HG03469 (cell line): Measurements from ENCODE around the gene MAPK12.

Experiments
- ATAC-seq: cut with Tn5 transposase; IDR thresholded peaks from one replicate; pipeline ENCODE4 v1.9.1; 2021; ENCODE audit warnings: mild to moderate bottlenecking, moderate library complexity, moderate number of reproducible peaks; ENCODE audit not compliant: unreplicated experiment

Gene MAPK12

DNA sequence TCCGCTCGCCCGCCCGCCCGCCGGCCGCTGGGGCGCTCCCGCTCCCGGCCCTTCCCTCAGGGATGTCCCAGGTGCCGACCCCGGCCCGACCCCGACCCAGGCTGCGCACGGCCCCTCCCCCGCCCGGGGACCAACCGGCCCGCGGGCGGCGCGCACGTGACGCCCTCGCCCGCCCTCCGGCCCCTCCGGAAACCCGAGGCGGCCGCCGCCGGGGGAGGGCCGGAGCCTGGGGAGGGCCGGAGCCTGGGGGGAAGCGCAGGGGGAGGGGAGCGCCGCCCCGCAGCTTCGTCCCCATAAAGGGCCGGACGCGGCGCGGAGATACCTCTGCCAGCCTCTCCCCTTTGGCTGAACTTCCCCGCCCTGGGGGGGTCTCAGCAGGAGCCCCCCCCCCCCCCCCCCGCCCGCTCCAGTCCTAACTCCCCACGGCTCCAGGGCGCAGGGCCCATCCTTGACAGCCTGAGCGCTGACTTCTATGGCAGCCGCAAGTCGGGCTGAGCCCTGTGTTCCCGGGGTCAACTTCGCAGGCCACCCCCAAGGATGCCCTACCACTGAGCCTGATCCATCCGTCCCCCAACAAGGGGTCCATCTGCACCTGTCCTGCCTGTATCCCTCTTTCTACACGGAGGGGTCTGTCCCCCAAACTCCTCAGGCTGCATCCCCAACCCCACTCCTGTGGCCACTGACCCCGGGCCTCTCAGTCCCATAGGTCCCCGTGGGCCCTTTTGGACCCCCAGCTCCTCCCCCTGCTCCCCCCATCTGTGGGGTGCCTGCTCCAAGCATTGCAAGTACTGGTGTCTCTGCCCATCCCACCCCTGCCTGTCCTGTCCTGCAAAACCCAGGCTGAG, at the start of gene MAPK12:
Gene MAPK12, minus strand, starts transcription at position 69 of the 845 bp plus-strand sequence. CDS start 174 bp downstream, outside the sequence.
- ATAC-seq: no peak

- no peak for ATAC-seq
Observed at GRCh38 chr22:50310949-50311444, 49.5 kb upstream of the MAPK12 start.

DNA sequence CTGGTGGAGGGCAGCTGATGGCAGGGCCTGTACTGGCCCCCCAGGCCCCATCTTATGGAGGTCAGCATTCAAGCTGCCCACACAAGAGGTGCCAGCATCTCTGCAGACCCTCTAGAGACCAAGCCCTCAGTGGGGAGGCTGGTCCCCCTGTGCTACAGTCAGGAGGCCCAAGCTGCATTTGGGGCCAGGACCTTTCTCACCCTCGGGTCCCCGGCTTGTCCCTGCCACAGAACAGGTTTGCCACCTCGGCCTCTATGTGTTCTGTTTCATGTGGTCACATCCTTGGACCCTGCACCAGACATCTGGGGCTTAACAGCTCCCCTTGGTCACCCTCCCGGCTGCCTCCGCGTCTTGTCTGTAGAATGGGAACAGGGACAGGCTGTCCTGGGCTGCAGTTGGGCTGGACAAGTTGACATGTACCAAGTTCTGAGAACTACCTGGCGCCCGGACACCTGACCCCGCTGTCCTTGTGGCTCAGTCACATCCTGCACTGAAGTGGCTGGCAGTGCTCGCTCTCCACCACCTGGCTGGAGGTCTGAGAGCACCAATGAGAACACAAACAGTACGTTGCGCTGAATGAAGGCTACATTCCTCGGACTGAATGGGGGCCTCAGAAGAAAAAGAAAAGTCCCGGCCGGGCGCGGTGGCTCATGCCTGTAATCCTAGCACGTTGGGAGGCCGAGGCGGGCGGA, 48.7 kb upstream of the MAPK12 start:
- no peak for ATAC-seq

DNA sequence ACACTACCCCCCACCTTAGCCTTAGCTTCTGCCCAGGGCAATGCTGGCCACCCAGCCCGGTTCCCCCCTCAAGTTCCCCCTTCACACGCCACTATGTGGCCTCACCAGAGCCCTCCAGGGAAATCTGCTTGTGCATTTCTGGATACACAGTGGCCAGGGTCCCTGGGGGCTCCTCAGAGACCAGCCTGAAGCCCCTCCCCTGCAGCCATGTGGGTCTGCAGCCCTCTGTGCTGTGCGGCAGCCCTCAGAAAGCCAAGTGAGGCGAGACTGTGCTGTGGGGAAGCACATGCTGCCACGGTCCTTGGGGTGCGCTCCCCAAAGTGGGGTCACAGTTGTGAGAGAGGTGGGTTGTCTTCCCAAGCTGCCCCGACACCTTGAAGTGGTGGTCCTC, 48.1 kb upstream of the MAPK12 start:
- no peak for ATAC-seq

GRCh38 chr22:50308986-50309600, 47.6 kb upstream of the MAPK12 start:
- ATAC-seq: no peak

GRCh38 chr22:50308597-50308935, 47.1 kb upstream of the MAPK12 start:
- no peak for ATAC-seq

- no peak for ATAC-seq
Observed at GRCh38 chr22:50307890-50308596, 46.6 kb upstream of the MAPK12 start.

DNA sequence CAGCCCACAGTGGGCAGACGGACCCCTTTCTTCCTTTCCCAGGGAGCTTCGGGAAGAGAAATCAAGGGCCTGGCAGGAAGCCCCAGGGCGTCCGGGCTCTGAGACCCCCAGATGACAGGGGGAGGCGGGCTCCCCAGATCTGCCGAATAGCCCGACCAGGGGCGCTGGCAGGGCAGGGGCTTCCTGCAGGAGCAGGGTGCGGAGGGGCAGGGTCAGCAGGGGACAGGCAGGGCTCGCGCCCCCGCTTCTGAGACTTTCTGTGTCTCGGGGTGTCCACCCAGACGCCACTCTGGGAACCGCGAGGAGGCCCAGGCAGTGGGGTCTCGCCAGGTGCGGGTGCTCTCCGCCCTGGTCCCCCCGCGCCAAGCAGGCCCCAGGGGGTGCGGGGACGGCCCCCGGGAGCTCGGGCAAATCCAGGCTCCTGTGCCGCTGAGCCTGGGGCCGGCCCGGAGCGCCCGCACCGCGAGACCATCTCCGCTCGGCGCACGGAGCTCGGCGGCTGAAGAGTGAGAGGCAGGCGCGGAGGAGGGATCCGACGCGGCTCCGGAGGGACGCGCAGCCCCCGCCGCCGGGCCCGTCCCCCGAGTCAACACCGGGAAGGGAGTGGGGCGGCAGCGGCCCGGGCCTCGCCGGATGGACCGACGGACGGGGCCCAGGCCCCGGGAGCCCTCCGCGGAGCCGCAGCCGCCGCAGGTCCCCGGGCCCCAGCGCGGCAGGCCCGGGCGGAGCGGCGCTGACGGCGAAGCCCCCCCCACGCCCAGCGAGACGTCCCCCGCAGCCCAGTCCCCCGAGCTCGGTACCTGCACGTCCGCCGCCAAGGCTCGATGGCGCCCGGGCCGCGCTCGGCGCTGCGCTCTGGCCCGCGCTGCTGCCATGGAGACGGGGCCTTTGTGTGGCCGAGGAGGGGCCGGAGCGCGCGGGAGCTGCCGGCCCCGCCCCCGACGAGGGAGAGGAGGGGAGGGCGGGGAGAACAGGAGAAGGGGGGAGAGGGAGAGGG, 45.6 kb upstream of the MAPK12 start, which contains the start of gene PLXNB2:
Gene PLXNB2, minus strand, starts transcription at position 894 of the 997 bp plus-strand sequence. CDS start 17,062 bp downstream, outside the sequence.
- no peak for ATAC-seq

GRCh38 chr22:50305923-50306566, 44.6 kb upstream of the MAPK12 start:
- no peak for ATAC-seq

GRCh38 chr22:50305393-50305922, 44.0 kb upstream of the MAPK12 start:
- no peak for ATAC-seq

GRCh38 chr22:50304528-50305392, 43.3 kb upstream of the MAPK12 start:
- ATAC-seq: no peak

DNA sequence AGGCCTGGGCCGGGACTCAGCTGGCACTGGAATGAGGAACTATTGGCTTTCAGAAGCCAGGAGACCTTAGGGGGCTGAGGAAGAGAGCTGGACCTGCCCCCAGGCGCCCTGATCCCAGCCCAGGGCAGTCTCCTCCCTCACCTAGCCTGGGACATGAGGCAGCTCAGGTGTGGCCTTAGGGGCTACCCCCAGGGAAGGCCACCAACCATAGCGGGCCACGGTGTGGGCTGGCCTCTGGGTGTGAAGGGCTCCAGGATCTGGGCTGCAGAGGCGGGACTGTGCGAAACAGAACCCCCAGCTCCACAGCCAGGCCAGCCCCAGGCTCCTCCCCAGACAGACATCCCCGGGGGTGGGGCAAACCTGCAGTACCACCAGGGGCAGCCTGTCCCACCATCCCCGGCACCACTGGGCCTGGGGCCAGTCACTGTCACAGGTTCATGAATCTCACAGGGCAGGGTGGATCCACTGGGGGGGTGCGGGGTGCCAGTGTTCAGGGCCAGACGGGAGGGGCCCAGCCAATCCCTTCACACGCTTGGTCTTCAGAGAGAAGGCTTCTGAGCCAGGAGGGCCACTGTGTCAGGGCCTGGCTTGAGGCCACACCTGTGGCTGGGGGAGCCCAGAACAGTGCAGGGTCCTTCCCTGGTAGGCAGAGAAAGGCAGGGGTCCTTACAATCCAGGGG, 42.5 kb upstream of the MAPK12 start:
- no peak for ATAC-seq

DNA sequence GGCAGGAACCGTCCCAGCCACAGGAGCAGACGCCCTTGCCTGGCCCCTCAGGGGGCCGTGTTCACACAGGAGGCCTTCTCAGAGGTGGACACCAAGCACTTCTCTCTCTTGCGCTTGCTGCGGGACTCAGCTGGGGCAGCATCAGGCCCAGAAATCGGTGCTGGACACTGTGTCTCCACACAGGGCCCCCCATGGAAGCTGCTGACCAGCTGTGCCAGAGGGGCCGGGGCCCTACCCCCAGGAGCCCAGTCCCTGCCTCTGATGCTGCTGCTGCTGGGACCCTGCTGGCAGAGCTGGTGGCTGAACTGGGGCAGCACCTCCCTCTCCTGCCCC, 42.0 kb upstream of the MAPK12 start:
- ATAC-seq: no peak

DNA sequence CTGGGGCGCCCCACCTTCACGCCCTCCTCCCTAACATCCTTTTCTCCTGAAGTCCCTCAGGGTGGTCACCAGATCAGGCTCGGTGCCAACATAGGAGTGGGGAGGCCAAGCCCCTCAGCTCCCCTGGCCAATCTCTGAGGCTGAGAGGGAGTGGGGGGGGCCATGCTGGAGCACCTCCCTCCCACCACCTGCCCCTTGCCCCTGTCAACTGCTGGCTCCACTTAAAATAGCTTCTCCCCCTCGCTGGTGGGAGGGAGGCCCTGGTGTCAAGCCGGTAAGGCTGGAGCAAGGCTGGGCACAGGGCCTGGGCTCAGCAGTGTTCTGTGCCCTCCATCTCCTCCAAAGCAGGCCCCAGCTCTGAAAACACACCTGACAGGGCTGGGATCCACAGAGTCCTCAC, 41.1 kb upstream of the MAPK12 start:
- ATAC-seq: no peak

DNA sequence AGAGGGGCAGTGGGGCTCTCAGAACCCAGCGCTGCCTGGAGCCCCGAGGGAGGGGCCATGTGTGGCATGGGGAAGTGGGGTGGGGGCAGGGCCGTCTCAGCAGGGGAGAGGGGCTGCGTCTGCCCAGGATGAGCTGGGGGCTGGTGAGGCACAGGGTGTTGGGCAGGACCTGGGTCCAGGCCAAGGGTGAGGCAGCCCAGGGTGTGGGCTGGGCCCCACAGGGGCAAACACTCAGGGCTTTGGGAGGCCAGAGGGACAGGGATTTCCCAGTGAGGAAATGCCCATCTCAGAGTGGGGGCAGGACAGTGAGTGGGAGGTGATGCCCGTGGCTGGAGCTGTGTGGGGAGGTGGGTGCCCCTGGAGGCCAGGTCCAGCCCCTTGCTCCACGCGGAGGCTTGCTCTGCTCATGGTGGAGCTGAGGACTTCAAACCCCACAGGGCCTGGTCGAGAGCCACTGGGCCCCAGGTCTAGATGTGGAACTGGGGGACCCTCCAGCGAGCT, 40.6 kb upstream of the MAPK12 start:
- no peak for ATAC-seq

DNA sequence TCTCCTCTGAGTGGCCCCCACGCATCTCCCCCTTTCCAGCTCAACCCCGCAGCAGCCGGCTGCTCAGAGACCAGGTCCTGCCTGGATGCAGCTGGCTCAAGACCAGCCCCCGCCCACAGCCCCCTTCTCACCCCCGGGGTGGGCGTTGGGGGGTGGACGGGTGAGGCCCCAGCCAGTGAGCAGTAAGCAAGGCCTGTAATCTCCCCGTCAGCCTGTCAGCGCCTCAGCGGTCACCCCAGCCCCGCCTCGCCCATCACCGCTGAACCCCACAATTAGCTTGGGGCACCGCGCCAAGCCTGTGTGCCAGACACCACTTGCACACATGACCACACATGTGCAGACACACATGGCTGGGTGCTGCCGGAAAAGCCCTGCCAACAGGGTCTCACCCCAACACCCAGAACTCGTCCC, 40.1 kb upstream of the MAPK12 start:
- no peak for ATAC-seq

- no peak for ATAC-seq
Observed at GRCh38 chr22:50300620-50301257, 39.3 kb upstream of the MAPK12 start.
